ENCODE results near the gene RALGPS1.

DNA sequence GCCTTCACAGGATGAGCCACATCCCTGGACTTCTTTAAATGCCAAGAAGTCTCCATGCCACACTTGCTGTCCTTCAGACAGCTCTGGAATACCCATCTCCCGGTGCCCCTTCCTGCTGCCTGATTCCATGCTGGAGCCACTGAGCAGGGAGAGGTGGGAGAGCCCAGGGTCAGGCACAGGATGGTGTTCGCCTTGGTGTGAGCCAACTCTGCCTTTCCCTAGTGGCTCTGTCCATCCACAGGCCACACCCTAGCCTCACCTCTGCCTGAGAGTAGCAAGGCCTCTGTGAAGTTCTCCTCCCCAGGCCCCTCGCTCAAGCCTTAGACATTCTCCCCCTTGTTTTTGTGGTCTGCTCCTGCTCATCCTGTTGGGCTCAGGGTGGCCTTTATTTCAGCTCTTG, 262.0 kb downstream of the RALGPS1 start:
- TF ChIP-seq, protein P1, sequence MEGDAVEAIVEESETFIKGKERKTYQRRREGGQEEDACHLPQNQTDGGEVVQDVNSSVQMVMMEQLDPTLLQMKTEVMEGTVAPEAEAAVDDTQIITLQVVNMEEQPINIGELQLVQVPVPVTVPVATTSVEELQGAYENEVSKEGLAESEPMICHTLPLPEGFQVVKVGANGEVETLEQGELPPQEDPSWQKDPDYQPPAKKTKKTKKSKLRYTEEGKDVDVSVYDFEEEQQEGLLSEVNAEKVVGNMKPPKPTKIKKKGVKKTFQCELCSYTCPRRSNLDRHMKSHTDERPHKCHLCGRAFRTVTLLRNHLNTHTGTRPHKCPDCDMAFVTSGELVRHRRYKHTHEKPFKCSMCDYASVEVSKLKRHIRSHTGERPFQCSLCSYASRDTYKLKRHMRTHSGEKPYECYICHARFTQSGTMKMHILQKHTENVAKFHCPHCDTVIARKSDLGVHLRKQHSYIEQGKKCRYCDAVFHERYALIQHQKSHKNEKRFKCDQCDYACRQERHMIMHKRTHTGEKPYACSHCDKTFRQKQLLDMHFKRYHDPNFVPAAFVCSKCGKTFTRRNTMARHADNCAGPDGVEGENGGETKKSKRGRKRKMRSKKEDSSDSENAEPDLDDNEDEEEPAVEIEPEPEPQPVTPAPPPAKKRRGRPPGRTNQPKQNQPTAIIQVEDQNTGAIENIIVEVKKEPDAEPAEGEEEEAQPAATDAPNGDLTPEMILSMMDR (IDR thresholded peaks at IDR 0.05): no peak
- no peak for TF ChIP-seq POLR2A (IDR thresholded peaks at IDR 0.05)
